Measurements from ENCODE around the gene ELL2.

- TF ChIP-seq CTCF (IDR thresholded peaks at IDR 0.05; ENCODE audit: low read length) = no peak
- no peak for TF ChIP-seq EZH2 (optimal IDR thresholded peaks at IDR 0.05; ENCODE audit: low read depth, low read length)
- TF ChIP-seq EZH2phosphoT487 (IDR thresholded peaks at IDR 0.05; ENCODE audit: low read length) = no peak
Observed at GRCh38 chr5:95996904-95997723, 35.5 kb upstream of the ELL2 start.
